ENCODE data around the gene FGFR3. TPM values are rescaled to one million over a fixed set of nuclear protein-coding genes. Genes with fewer than 3 reads are reported as not detected.
"Not testable (repeated sequence)": the region's sequence is repeated elsewhere in the genome, so short reads cannot be mapped to it uniquely, and the experiment has no call there.

The FGFR3 gene
- total and polyA plus RNA-seq, 2 of the 8 experiments (the other 6 are each of a cell fraction or from before 2014, with no cell fraction given), result 9.0 to 19.5 TPM

DNA sequence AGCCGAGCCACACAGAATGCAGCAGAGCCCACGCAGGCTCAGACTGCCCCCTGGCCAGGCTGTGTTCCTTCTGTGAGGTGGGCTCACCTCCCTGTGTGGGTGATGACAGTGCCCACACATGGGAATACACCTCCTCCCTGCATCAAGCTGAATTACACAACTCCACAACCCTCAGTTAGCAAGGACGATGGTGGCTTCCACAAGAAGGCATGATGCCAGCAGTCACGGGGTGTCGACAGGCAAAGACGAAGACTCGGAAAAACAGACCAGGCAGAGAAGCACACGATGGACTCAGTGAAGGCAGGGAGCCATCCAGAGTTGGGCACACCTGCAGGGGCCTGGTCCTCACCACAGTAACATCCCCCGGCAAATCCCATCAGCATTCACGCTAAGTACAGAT, 50.8 kb downstream of the FGFR3 start (continued):
- TF ChIP-seq SAP30 (IDR thresholded peaks at IDR 0.05; ENCODE audit: insufficient read depth, insufficient replicate concordance, low read length), result no peak
- no peak for TF ChIP-seq SRF (IDR thresholded peaks at IDR 0.05; ENCODE audit: low read depth, low read length)
- TF ChIP-seq, protein P1, sequence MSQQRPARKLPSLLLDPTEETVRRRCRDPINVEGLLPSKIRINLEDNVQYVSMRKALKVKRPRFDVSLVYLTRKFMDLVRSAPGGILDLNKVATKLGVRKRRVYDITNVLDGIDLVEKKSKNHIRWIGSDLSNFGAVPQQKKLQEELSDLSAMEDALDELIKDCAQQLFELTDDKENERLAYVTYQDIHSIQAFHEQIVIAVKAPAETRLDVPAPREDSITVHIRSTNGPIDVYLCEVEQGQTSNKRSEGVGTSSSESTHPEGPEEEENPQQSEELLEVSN (IDR thresholded peaks at IDR 0.05), result no peak
- TF ChIP-seq KDM1A (IDR thresholded peaks at IDR 0.05; ENCODE audit: borderline replicate concordance, low read length), result no peak
- no peak for TF ChIP-seq TAF7 (optimal IDR thresholded peaks at IDR 0.05; ENCODE audit: borderline replicate concordance, low read depth, low read length)
- no peak for TF ChIP-seq TEAD4 (IDR thresholded peaks at IDR 0.05; ENCODE audit: low read depth, low read length)

DNA sequence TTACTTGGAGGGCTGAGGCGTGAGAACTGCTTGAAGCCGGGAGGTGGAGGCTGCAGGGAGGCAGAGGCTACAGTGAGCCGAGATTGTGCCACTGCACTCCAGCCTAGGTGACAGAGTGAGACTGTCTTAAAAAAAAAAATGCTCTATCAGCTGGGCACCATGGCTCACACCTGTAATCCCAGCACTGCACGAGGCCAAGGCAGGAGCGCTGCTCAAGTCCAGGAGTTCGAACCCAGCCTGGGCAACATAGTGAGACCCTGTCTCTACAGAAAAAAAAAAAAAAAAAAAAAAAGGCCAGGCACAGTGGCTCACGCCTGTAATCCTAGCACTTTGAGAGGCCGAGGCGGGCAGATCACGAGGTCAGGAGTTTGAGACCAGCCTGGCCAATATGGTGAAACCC, 51.5 kb downstream of the FGFR3 start:
- H3K9me3 ChIP-seq (ENCODE audit: insufficient read depth in 2 of 2, low read depth in 1 of 2, low read length in 1 of 2); DNase-seq (ENCODE audit: low read depth in 1 of 2, low spot score in 2 of 2); H2BK12ac ChIP-seq (ENCODE audit: low read depth, low read length); H3K79me2 ChIP-seq (ENCODE audit: control insufficient read depth in 1 of 2, insufficient read depth in 2 of 2, low read length in 2 of 2); H3K4me2 ChIP-seq (ENCODE audit: insufficient read depth in 1 of 2, low read depth in 2 of 2, low read length in 2 of 2); H2BK120ac ChIP-seq (replicated peaks; ENCODE audit: low read depth, low read length); H4K5ac ChIP-seq (ENCODE audit: insufficient read length, low read depth, low read length); H4K91ac ChIP-seq (replicated peaks; ENCODE audit: insufficient read length, low read length); H3K4me1 ChIP-seq (replicated peaks in 1 of 4; ENCODE audit: control insufficient read depth in 3 of 4, insufficient read depth in 4 of 4, low read length in 3 of 4); H3K18ac ChIP-seq (ENCODE audit: extremely low read depth, low read length); H2AK5ac ChIP-seq (ENCODE audit: low read depth, low read length); H3K4ac ChIP-seq (replicated peaks; ENCODE audit: insufficient read length, low read depth, low read length); POLR2A ChIA-PET (ENCODE audit: partially characterized antibody); H2BK20ac ChIP-seq (ENCODE audit: low read length); H3K9ac ChIP-seq (replicated peaks in 1 of 4; ENCODE audit: extremely low read depth in 1 of 4, low read depth in 3 of 4, low read length in 3 of 4); H3K79me1 ChIP-seq (ENCODE audit: low read depth, low read length); H3K36me3 ChIP-seq (ENCODE audit: control insufficient read depth in 2 of 4, insufficient read depth in 4 of 4, low read length in 3 of 4); H3K14ac ChIP-seq (ENCODE audit: insufficient read length); H3K56ac ChIP-seq (replicated peaks; ENCODE audit: insufficient read length, low read depth, low read length); H2BK15ac ChIP-seq (ENCODE audit: low read length); H4K8ac ChIP-seq (ENCODE audit: extremely low read depth, insufficient read depth, low read length); H3K27ac ChIP-seq (ENCODE audit: low read depth, low read length); H2BK5ac ChIP-seq (ENCODE audit: low read depth, low read length); H3K23ac ChIP-seq (ENCODE audit: insufficient read length); H3K27me3 ChIP-seq (replicated peaks in 1 of 4; ENCODE audit: control insufficient read depth in 3 of 4, extremely low read depth in 1 of 4, insufficient read depth in 3 of 4, low read length in 3 of 4); H3K4me3 ChIP-seq (ENCODE audit: extremely low read depth in 1 of 4, insufficient read depth in 2 of 4, low read depth in 3 of 4, low read length in 4 of 4); FAIRE-seq; H2AFZ ChIP-seq (ENCODE audit: low read length); H3K23me2 ChIP-seq (ENCODE audit: low read depth, low read length): not testable (repeated sequence)
- CTCF ChIA-PET (ENCODE audit: partially characterized antibody), result interaction anchor here (1.0 to 2.2 kb wide), 4 partner anchors 96 to 121 kb away, joined by 3 to 8 read pairs (median 4); no protein-coding TSS in a partner anchor
- peaks cover 1 to 19% of the 10 kb centered on the region in 2 experiments for H4K20me1 ChIP-seq (replicated peaks in 1 of 2; ENCODE audit: control insufficient read depth in 1 of 2, insufficient read depth in 2 of 2, low read length in 2 of 2)
- 99% methylated on average over 6 of the region's 10 CpGs; no CpG with 5 or more reads in 1 of the 2 experiments for WGBS, 2 experiments (ENCODE audit: extremely low coverage in 1 of 2, insufficient coverage in 1 of 2, insufficient read length in 1 of 2, insufficient replicate concordance in 2 of 2, low coverage in 1 of 2, low lambda C conversion rate in 2 of 2, missing lambda C conversion rate in 1 of 2)

Data from H1 (cell line).